ENCODE results near the gene GRK2.

Gene GRK2

GRCh38 chr11:67282155-67282875 lies 16.0 kb downstream of the GRK2 start:
- DNase-seq (ENCODE audit: low read depth in 2 of 2): no peak

- DNase-seq (ENCODE audit: low read depth in 2 of 2): no peak
These were observed 16.7 kb downstream of the GRK2 start for GRCh38 chr11:67282876-67283371.

GRCh38 chr11:67283481-67283963 lies 17.2 kb downstream of the GRK2 start:
- no peak for DNase-seq (ENCODE audit: low read depth in 2 of 2)

- no peak for DNase-seq (ENCODE audit: low read depth in 2 of 2)
These were observed 18.7 kb downstream of the GRK2 start for GRCh38 chr11:67284811-67285540.

- DNase-seq (ENCODE audit: low read depth in 2 of 2): no peak
These were observed 19.5 kb downstream of the GRK2 start for GRCh38 chr11:67285541-67286498.

GRCh38 chr11:67286621-67287333 lies 20.5 kb downstream of the GRK2 start:
- DNase-seq (ENCODE audit: low read depth in 2 of 2): no peak

GRCh38 chr11:67287355-67288197 lies 21.3 kb downstream of the GRK2 start:
- DNase-seq (ENCODE audit: low read depth in 2 of 2): no peak

- no peak for DNase-seq (ENCODE audit: low read depth in 2 of 2)
These were observed 21.9 kb downstream of the GRK2 start for GRCh38 chr11:67288198-67288451.

- peak; percentile 86 to 89 for DNase-seq (ENCODE audit: low read depth in 2 of 2)
These were observed 22.4 kb downstream of the GRK2 start for GRCh38 chr11:67288452-67289225.

- DNase-seq (ENCODE audit: low read depth in 2 of 2): no peak
These were observed 23.0 kb downstream of the GRK2 start, which contains the start of gene ANKRD13D for GRCh38 chr11:67289226-67289650. Gene ANKRD13D, plus strand, starts transcription at chr11:67289303. Its CDS starts 158 bp downstream, at chr11:67289461.

GRCh38 chr11:67289651-67290479 lies 23.6 kb downstream of the GRK2 start:
- no peak for DNase-seq (ENCODE audit: low read depth in 2 of 2)

GRCh38 chr11:67290801-67291200 lies 24.5 kb downstream of the GRK2 start:
- DNase-seq (ENCODE audit: low read depth in 2 of 2): no peak

- no peak for DNase-seq (ENCODE audit: low read depth in 2 of 2)
These were observed 25.5 kb downstream of the GRK2 start for GRCh38 chr11:67291481-67292381.

GRCh38 chr11:67292671-67293070 lies 26.4 kb downstream of the GRK2 start:
- DNase-seq (ENCODE audit: low read depth in 2 of 2): no peak

GRCh38 chr11:67293090-67293489 lies 26.8 kb downstream of the GRK2 start:
- no peak for DNase-seq (ENCODE audit: low read depth in 2 of 2)

- no peak for DNase-seq (ENCODE audit: low read depth in 2 of 2)
These were observed 29.6 kb downstream of the GRK2 start for GRCh38 chr11:67295846-67296245.

GRCh38 chr11:67298786-67299185 lies 32.5 kb downstream of the GRK2 start:
- no peak for DNase-seq (ENCODE audit: low read depth in 2 of 2)

Data from stimulated activated CD8-positive, alpha-beta memory T cell treated with anti-CD3 and anti-CD28 coated beads, Interleukin-2, amount 100 ng/mL, for 48 hours (primary cell).